ENCODE results near the gene ARHGEF7.

Gene ARHGEF7

GRCh38 chr13:111344471-111345191 lies 229.5 kb downstream of the ARHGEF7 start:
- DNase-seq (ENCODE audit: low read depth, low spot score): no peak

GRCh38 chr13:111345682-111346081 lies 230.6 kb downstream of the ARHGEF7 start:
- DNase-seq (ENCODE audit: low read depth, low spot score): no peak

GRCh38 chr13:111346101-111346680 lies 231.1 kb downstream of the ARHGEF7 start:
- no peak for DNase-seq (ENCODE audit: low read depth, low spot score)

- DNase-seq (ENCODE audit: low read depth, low spot score): no peak
Observed at GRCh38 chr13:111347438-111347837, 232.3 kb downstream of the ARHGEF7 start.

GRCh38 chr13:111353508-111353907 lies 238.4 kb downstream of the ARHGEF7 start:
- no peak for DNase-seq (ENCODE audit: low read depth, low spot score)

- no peak for DNase-seq (ENCODE audit: low read depth, low spot score)
Observed at GRCh38 chr13:111354789-111355188, 239.7 kb downstream of the ARHGEF7 start.
